HG03066 (cell line): ENCODE measurements around the gene EPHB2.

Source experiments
- ATAC-seq: cut with Tn5 transposase; IDR thresholded peaks from one replicate; pipeline ENCODE4 v1.9.1; 2021; ENCODE audit warnings: low read depth; ENCODE audit not compliant: unreplicated experiment

The EPHB2 gene

DNA sequence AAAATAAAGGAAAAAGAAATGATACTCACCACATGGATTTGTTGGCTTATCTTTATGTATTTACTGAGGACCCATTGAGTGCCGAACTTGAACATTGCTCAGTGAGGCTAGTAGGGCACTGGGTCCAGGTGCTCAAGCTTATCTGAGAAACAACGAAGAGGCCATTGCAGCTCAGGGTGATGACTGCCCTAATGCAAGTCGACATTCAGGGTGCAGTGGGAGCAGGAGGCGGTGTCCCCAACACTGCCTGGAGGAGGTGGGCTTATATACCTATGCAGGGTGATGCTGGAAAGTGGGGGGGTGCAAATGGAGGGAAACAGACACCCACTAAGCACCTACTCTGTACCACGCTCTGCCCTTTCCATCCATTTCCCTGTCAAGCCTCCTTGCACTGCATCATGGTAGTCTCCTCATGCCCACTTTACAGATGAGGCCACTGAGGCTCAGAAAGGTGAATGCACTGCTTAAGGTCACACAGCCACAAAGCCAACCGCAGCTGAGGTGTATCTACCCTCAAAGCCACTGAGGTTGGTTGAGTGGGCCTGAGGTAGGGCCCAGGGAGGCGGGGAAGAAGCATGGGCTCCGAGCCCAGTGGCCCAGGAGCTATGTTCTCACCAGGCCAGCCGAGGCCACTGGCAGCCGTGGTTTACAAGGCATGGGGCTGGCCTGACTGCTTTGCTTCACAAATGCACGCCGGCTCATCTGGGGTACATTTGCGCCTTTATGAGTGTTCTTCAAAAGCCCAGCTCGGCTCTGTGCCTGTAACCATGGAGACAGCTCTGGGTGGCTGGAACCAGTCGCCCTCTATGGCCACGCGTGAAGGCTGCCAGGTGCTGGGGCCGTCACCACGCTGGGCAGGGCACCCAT lies 103.8 kb downstream of the EPHB2 start:
- no peak for ATAC-seq

- ATAC-seq: no peak
These were observed 104.4 kb downstream of the EPHB2 start for GRCh38 chr1:22815043-22815365.

DNA sequence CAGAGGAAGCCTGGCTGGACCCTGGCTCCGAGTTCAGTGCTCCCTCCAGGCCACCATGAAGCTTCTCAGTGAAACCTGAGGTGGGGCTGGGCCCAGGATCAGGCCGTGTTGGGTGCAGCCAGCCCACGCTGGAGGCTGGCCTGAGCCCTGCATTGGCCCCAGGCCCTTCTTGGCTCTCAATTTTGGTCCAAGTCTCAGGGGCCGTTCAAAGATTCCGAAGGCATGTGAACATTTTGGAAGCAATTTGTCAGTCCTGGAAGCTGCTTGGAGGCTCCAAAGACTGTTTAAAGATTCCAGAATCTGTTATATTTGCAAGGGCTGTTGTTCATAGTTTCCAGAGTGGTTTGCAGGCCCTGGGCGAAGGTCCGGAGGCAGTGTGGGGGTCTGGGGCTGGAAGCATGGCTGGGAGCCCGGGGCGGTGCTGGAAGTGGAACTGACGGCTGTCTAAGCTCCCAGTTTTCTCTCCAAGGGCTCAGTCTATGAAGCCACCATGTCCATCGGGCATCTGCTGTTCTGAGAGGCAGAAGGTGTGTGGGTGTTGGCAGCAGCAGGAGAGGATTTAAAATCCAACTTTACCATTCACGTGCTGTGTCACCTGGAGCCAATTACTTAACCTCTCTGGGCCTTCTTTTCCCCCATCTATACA lies 104.9 kb downstream of the EPHB2 start:
- ATAC-seq: no peak

- no peak for ATAC-seq
These were observed 105.6 kb downstream of the EPHB2 start for GRCh38 chr1:22816067-22816775.

DNA sequence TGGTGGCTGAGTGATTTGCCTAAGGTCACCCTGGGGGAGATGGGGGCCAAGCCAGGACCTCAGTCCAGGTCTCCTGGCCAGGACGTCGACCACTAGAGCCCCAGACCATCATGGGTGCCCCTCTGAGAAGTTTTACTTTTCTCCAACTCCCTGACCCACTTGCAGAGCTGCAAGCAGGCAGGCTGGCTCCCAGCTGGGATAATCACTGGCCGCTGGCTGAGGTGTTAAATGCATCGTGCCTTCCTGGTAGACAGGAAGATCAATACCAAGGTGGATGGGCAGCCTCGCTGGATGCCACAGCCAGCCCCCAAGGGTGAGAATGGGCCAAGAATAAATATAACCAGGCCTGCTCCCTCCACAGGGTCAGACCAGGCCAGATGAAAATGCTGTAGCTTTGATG lies 106.2 kb downstream of the EPHB2 start:
- ATAC-seq: no peak

DNA sequence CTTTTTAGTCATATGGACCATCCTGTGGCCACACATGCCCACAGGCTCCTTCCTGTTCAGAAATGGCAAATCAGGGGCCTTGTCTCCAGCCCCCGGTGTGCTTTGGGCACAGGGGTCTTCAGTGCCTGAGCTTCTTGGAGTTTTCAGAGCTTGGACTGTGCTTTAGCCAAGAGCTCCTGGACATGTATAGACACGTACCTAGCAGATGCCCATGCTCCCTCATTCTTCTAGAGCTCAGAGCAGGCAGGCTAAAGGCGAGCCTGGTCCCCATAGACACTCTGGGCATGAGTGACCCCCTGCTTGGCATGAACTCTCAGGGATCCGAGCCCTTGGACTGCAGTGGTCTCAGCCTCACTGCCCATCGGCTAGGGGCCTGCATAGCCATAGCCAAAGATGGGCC lies 106.8 kb downstream of the EPHB2 start:
- ATAC-seq: no peak

DNA sequence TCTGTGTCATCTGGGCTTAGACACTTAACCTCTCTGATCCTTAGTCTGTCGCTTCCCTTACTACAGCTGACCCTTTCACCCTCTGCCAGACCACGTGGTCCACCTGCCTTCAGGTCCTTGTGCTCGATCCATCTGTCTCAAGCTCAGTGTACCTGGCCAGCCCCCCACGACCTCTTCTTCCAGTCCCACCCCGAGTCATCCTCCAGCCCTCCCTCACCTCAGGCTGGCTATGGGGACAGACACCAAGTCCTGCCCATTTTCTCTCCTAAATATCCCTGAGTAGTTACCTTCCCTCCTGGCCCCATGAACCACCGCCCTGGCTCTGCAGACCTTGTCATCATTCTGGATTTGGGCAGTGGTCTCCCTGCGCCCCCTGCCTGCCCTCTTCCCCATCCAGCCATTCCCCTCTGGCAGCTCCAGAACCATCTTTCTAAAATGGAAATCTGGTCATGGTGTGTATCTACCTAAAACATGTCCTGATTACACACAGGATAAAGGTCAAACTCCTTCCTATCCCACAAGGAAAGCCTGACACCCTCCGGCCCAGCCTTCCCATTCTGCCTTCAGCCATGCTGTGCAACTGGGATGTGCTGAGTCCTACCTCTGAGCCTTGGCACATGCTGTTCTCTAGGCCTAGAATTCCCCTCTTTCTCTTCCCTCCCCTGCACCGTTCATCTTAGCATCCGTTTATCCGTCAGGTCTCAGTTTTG lies 107.6 kb downstream of the EPHB2 start:
- ATAC-seq: no peak

DNA sequence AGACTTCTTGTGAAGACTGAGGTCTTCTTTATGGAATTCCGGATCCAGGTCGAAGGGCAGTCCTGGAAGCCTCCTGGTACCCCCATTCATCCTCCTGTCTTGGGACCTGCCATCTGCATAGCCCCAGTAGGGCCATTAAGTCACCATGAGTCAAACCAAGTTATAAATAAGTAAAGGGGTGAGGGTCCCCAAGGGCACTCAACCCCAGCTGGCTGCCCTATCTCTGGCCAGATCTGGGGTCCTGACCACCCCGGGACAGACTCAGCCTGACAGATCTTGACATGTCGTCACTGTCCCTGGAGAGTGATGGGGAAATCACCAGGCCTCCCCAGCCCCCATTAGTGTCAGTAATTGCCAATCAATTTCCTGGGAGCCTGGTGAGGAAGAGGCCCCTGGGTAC lies 108.7 kb downstream of the EPHB2 start:
- no peak for ATAC-seq

DNA sequence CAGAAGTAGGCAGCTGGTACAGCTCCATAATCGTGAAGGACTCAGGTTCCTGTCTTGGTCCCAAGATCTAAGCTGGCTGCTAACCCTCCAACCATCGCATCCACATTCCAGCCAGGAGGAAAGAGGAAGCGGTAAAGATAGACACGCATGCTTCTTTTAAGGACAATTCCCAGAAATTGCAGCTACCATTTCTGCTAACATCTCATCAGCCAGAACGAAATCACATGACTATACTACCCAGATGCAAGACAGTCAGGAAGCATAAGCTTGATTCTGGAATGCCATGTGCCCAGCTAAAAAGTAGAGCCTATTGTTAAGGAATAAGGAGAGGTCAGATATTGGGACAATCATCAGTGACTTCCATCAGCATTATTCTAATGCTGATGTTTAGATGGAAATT lies 110.4 kb downstream of the EPHB2 start:
- no peak for ATAC-seq

- ATAC-seq: no peak
These were observed 111.7 kb downstream of the EPHB2 start for GRCh38 chr1:22822371-22822770.

DNA sequence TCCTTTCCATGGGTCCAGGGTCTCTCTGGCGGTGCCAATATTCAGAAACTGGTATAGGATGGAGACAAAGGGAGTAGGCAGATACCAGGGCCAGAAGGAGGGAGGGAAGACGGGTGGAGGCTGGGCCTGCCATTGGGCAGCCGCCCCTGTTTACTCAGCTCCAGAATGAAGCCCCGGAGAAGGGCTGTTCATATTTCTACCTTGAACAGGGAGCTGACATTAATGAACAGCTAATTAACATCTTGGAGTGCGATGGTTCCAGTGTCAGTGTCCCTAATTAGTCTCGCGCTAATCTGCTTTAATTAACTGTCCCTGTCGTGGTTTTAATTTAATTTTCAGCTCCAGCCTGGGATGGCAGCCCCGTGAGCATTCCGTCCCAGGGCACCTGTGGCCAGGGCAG lies 113.8 kb downstream of the EPHB2 start:
- ATAC-seq: no peak

DNA sequence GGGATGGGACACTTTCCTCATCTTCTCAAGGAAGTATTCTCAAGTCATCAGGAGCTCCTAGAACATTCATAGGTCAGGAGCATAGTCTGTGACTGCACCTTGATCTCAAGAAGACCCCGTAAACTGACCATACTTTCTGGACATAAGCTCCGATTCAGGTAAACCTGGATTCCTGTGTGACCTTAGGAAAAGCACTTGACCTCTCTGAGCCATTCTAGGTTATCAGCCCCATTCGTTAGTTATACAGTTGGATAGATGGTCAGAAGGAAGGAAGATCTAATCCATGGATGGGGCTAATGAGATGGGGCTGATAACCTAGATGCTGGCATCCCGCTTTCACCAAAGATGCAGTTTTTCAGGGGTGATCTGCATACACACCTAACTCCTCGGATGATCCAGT lies 114.3 kb downstream of the EPHB2 start:
- no peak for ATAC-seq

- no peak for ATAC-seq
These were observed 115.0 kb downstream of the EPHB2 start for GRCh38 chr1:22825486-22826189.

DNA sequence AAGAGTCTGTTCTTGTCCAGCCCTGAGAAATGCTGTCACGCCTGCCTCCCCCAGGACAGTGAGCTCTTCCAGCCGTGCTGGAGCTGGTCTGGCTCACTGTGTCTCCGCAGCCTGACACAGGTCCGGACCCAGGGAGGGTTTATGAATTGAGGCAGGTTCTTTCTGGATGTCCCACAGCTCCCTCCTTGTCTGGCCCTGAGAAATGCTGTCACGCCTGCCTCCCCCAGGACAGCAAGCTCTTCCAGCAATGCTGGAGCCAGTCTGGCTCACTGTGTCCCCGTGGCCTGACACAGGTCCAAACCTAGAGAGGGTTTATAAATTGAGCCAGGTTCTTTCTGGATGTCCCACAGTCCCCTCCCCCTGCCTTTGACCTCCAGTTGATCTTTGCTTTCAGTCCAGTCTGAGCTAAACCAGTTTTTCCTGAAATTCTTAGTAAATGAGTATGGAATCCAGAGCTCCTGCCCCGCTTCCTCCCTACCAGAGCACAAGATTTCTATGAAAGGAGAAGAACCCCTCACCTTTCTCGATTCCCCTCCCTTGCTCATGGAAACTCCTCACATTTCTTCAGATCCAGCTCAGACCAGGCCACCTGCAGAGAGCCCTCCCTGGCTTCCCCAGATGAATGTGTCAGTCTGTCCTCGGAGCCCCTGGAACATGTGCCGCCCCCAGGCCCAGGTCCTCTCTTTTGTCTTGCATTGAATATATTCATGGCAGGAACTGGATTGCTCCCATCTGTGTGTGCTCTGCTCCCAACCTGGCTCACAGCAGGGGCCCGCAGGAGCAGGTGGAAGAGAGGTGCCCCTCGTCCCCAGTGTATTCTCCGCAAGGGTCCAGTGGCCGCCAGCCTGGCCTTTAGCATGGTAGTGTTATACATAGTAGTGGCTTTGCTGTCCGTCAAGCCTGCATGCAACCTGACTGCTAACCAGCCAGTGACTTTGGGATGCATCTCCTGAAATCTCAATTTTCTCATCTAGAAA lies 116.3 kb downstream of the EPHB2 start:
- ATAC-seq: no peak

DNA sequence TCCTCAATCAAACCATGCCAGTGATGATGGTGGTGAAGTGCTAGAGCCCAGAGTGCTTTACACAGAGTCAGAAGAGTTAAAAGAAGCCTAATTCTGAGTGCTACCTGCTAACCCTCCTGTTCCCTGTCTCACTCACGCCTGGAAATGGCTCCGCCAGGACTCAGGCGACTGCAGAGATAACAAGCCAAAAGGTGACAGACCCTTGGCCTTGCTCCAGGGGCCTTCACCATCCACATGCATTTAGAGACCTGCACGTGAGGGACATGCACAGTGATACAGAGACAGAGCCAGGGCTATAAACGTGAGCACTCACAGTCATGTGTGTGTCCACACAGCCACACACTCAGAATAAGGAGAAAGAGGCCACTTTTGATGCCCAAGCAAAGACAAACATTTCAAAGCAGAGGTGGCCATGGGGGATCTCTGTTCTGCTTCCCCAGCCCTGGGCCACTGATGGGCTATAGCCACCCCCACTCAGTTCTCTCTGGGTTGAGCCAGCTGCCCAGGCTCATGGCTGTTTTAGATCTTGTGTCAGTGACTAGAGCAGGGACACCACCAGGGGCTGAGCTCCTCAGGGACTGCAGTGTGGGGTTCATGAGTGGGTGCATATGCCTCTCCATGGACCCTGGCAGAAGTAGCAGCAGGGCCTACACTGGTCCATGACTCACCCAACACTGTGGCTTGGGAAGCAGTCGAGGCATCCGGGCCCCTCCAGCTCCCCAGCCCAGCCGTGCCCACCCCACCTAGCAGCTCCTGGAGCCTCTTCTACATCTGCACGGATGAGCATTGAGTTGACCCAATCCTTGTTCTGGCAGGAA lies 117.2 kb downstream of the EPHB2 start:
- no peak for ATAC-seq

- no peak for ATAC-seq
These were observed 118.1 kb downstream of the EPHB2 start for GRCh38 chr1:22828484-22829308.

- ATAC-seq: no peak
These were observed 118.8 kb downstream of the EPHB2 start for GRCh38 chr1:22829309-22829989.
